Heart right ventricle (tissue), 16 donors: ENCODE results near the gene QPCT. TPM values are rescaled to one million over a fixed set of nuclear protein-coding genes. Genes with fewer than 3 reads are reported as not detected.
A peak's percentile ranks its signal among the peaks of the same experiment; 100 is the strongest.

Experiments used
- ATAC-seq, 8 donors: fragments of 200-7000 bp; cut with Tn5 transposase; one replicate each; pipeline ENCODE4 v1.9.1; 2020; ENCODE audit warnings: mild to moderate bottlenecking in 8 of 8, moderate library complexity in 8 of 8, moderate number of reproducible peaks in 1 of 8
- DNase-seq, 2 donors: peaks; one replicate each; pipeline ENCODE4 v3.0.0-alpha.2; 2020
- H3K27ac ChIP-seq, 10 donors: fragments of 200-600 bp; sonication (generic) in 2 of 10; one replicate each; pipeline versions ENCODE4 v1.5.0 to v1.8.0; 2020 to 2022; ENCODE audit warnings: mild to moderate bottlenecking in 3 of 10
- H3K27me3 ChIP-seq, 7 donors: fragments of 200-600 bp; one replicate each; pipeline ENCODE4 v1.8.0; 2021 to 2022; ENCODE audit warnings: mild to moderate bottlenecking in 2 of 7
- H3K36me3 ChIP-seq, 9 donors: fragments of 200-600 bp; sonication (generic) in 1 of 9; one replicate each; pipeline versions ENCODE4 v1.5.0 to v1.8.0; 2020 to 2022; ENCODE audit warnings: mild to moderate bottlenecking in 2 of 9
- H3K4me1 ChIP-seq, 9 donors: fragments of 200-600 bp; sonication (generic) in 1 of 9; one replicate each; pipeline versions ENCODE4 v1.5.0 to v1.8.0; 2020 to 2022; ENCODE audit warnings: mild to moderate bottlenecking in 4 of 9
- H3K4me3 ChIP-seq, 10 donors: fragments of 200-600 bp; sonication (generic) in 2 of 10; one replicate each; pipeline versions ENCODE4 v1.5.0 to v1.8.0; 2020 to 2022; ENCODE audit warnings: mild to moderate bottlenecking in 7 of 10, moderate library complexity in 2 of 10
- H3K9me3 ChIP-seq, 11 donors: fragments of 200-600 bp in 10 of 11; sonication (generic) in 2 of 11; one replicate each; pipeline versions ENCODE4 v1.5.0 to v1.8.0; 2013 to 2022; ENCODE audit warnings: mild to moderate bottlenecking in 2 of 11, control low read depth in 1 of 11, moderate library complexity in 1 of 11
- WGBS, 2 donors: extraction: QIAGEN DNeasy Blood & Tissue Kit; methylation state at CpG; one replicate each; pipeline ENCODE4 v1.1.7; 2013; ENCODE audit warnings: inconsistent platforms in 1 of 2; 5-methylcytosine and 5-hydroxymethylcytosine counted together
- intact Hi-C, 10 donors: fragments of 100-400 bp; cut with DNase I; formaldehyde crosslinking; loops; one replicate each; pipeline versions ENCODE4 v1.11.1 to v1.14.2; 2022
- polyA plus RNA-seq, 2 donors: library from polyadenylated mRNA; stranded (reverse); fragments of 200-250 nt; gene quantifications; one replicate each; pipeline ENCODE4 v1.2.3, GENCODE V29; 2013
- total RNA-seq, 10 donors: library from RNA; stranded (reverse); fragmentation: NEBNext Ultra II Directional in 3 of 10; extraction: Animal tissue kit (Norgen Biotek cat#: 25700) in 3 of 10; gene quantifications; one replicate each; pipeline versions ENCODE4 v1.2.1 to v1.2.4, GENCODE V29; 2021 to 2023
- TF ChIP-seq, protein P1 (sequence below), 9 donors: fragments of 200-600 bp; sonication (generic) in 2 of 9; IDR thresholded peaks; one replicate each; pipeline versions ENCODE4 v1.5.0 to v1.8.0; 2021 to 2022; ENCODE audit warnings: antibody characterized with exemption in 9 of 9, mild to moderate bottlenecking in 5 of 9, moderate library complexity in 1 of 9
- donor health status: Arrhythmogenic right ventricular cardiomyopathy.
- donor health status: ischemic (EF 13 %, LVEDD 7.1; RV severe dilation, severe dysfunction).
- donor health status: healthy with polysubstance abuse.
- donor health status: DM: no; HTN: yes; CAD: no.
- donor health status: DM: no; HTN: no; CAD: no.
- donor health status: ischemic (EF 25% LVEDD 6.9; RV normal size, moderate dysfunction).
- donor health status: ischemic (EF 25% LVEDD 5.7; RV mildly dilated, moderate dysfunction).
- donor health status: healthy.
- donor health status: DM: yes; HTN: yes; CAD: no.
- donor health status: Ischemic cardiomyopathy.
- donor health status: ischemic (EF 35%, LVEDD 5.7; RV mildly dilated, moderate dysfunction).
- donor health status: nonischemic (EF 11% LVEDD 7.7; RV severe dilation, severe dysfunction).
- donor health status: DM: yes; HTN: yes; CAD: no.
- donor health status: PGD.
- donor health status: ischemic (EF 29% LVEDD 5.4; RV normal size, mild dysfunction).
- donor health status: nonischemic (EF 23%, LVEDD 6.1; RV moderate dilation, normal function).

The QPCT gene
- total and polyA plus RNA-seq, 12 donors, result 0.54 to 8.1 (median 2.4) TPM

DNA sequence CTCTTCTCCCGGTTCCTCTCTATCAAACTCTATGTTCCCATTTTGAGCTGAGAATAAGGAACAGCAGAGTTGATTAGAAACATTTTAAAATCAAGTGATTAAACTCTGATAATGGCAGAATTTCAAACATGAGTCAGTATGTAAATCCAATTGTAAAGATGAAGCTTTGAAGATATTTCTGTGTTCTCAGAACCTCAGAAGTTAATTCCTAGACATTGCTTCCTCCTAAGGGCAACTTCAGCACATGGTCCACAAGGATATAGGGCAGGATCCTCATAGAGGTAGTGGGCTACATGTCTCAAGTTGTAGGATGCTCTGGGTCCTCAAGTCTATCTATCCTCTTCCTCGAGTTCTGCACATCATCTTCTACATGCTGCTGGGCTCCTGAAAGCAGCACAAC lies 46.3 kb downstream of the QPCT start:
- H3K4me3 ChIP-seq, result no peak overlapping the region
- intact Hi-C loops, result loop anchor here in 5 of 10 donors (5.0 to 10.0 kb wide), 2 partner anchors 487 to 884 kb away; no protein-coding TSS in a partner anchor
- H3K27me3 ChIP-seq, result no peaks in the 10 kb centered on the region
- no peak for ATAC-seq
- WGBS, 2 donors, result 69 to 75% methylated on average over 2 of the region's 2 CpGs
- H3K27ac ChIP-seq, result peak overlapping the region in 5 of 10 donors; percentile 31 to 72 (median 52)
- no peaks in the 10 kb centered on the region for H3K9me3 ChIP-seq
- peaks cover 0 to 34% (median 16%) of the 10 kb centered on the region in 9 donors for H3K4me1 ChIP-seq
- TF ChIP-seq, protein P1, sequence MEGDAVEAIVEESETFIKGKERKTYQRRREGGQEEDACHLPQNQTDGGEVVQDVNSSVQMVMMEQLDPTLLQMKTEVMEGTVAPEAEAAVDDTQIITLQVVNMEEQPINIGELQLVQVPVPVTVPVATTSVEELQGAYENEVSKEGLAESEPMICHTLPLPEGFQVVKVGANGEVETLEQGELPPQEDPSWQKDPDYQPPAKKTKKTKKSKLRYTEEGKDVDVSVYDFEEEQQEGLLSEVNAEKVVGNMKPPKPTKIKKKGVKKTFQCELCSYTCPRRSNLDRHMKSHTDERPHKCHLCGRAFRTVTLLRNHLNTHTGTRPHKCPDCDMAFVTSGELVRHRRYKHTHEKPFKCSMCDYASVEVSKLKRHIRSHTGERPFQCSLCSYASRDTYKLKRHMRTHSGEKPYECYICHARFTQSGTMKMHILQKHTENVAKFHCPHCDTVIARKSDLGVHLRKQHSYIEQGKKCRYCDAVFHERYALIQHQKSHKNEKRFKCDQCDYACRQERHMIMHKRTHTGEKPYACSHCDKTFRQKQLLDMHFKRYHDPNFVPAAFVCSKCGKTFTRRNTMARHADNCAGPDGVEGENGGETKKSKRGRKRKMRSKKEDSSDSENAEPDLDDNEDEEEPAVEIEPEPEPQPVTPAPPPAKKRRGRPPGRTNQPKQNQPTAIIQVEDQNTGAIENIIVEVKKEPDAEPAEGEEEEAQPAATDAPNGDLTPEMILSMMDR (IDR thresholded peaks at IDR 0.05), result no peak
- no peak for DNase-seq
- H3K36me3 ChIP-seq, result no peaks in the 10 kb centered on the region

DNA sequence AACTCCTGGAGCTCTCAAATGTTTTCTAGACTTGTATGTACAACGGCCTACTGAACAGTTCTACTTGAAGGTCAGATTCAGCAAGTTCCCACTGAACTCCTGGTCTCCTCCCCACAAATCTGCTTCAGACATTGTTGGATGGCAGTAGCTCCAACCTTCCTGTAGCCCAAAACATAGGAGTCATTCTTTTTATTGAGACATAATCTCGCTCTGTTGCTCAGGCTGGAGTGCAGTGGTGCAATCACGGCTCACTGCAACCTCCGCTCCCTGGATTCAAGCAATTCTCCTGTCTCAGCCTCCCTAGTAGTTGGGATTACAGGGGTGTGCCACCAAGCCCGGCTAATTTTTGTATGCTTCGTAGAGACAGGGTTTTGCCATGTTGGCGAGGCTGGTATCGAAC lies 47.3 kb downstream of the QPCT start:
- Histone ChIP-seq H3K27ac (no peak overlapping the region), H3K27me3 (no peaks in the 10 kb centered on the region), H3K4me1 (peaks cover 0 to 38% (median 16%) of the 10 kb centered on the region in 9 donors), H3K9me3 (no peaks in the 10 kb centered on the region), H3K4me3 (no peak overlapping the region), H3K36me3 (no peaks in the 10 kb centered on the region)
- DNase-seq, result no peak
- 97 to 98% methylated on average over 8 of the region's 8 CpGs for WGBS, 2 donors
- intact Hi-C loops, result loop anchor here in 5 of 10 donors (5.0 to 10.0 kb wide), 2 partner anchors 486 to 883 kb away; no protein-coding TSS in a partner anchor
- TF ChIP-seq, protein P1 (IDR thresholded peaks at IDR 0.05), result no peak
- ATAC-seq, result no peak

DNA sequence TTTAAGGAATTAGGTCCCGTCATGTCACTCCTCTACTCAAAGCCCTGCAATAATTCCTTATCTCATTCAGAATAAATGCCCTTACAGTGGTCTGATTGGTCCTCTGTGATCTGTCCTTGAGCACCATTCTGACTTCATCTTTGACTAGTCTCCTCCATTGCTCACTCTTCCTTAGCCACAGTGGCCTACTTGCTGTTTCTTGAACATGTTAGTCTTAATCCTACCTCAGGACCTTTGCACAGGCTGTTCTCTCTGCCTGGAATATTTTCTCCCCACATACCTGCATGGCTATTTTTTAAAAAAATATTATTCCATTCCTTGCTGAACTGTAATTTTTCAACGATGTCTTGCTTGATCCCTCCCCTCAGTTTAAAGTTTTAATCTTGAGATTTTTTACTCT lies 48.0 kb downstream of the QPCT start:
- intact Hi-C loops, result loop anchor here in 5 of 10 donors (5.0 to 10.0 kb wide), 2 partner anchors 485 to 882 kb away; no protein-coding TSS in a partner anchor
- Histone ChIP-seq H3K4me1 (peaks cover 0 to 38% (median 16%) of the 10 kb centered on the region in 9 donors), H3K4me3 (no peak overlapping the region), H3K9me3 (no peaks in the 10 kb centered on the region), H3K36me3 (no peaks in the 10 kb centered on the region), H3K27ac (no peak overlapping the region), H3K27me3 (no peaks in the 10 kb centered on the region)
- DNase-seq (no peak), ATAC-seq (no peak)
- TF ChIP-seq, protein P1 (IDR thresholded peaks at IDR 0.05), result no peak
- 96% methylated on average over 2 of the region's 2 CpGs for WGBS, 2 donors

DNA sequence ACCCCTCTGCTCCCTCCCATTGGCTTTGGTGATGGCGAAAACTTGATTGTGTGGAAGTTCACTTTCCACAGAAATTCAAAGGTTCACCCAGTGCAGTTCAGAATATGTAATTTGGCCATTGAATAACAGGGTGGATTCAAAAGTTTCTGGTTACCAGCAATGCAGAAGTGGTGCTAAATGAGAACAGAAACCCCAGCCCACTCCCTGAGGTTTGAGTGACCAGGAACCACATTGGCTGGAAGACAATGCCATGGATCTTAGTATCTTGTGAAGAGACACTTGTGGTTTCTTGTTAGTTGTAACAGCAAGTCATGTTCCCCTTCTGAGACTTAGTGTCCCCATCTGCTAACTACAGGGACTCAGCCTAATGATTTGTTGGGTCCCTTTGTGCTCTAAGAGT lies 49.8 kb downstream of the QPCT start:
- Histone ChIP-seq H3K9me3 (no peaks in the 10 kb centered on the region), H3K36me3 (no peaks in the 10 kb centered on the region), H3K4me3 (no peak overlapping the region), H3K27me3 (no peaks in the 10 kb centered on the region), H3K27ac (no peak overlapping the region), H3K4me1 (peaks cover 0 to 32% (median 13%) of the 10 kb centered on the region in 9 donors)
- DNase-seq, result no peak
- TF ChIP-seq, protein P1 (IDR thresholded peaks at IDR 0.05), result no peak
- intact Hi-C loops, result loop anchor here in 5 of 10 donors (5.0 to 10.0 kb wide), 2 partner anchors 483 to 881 kb away; no protein-coding TSS in a partner anchor
- ATAC-seq, result peak in 2 of 8 donors; percentile 29 to 34
- 91 to 94% methylated on average over 1 of the region's 1 CpG for WGBS, 2 donors
